ENCODE data around the gene SPTLC1. TPM values are rescaled to one million over a fixed set of nuclear protein-coding genes. Genes with fewer than 3 reads are reported as not detected.

SPTLC1 gene
- total and polyA plus RNA-seq, 2 of the 13 experiments (the other 11 are each of a cell fraction or from before 2014, with no cell fraction given): 56.2 to 72.5 TPM

DNA sequence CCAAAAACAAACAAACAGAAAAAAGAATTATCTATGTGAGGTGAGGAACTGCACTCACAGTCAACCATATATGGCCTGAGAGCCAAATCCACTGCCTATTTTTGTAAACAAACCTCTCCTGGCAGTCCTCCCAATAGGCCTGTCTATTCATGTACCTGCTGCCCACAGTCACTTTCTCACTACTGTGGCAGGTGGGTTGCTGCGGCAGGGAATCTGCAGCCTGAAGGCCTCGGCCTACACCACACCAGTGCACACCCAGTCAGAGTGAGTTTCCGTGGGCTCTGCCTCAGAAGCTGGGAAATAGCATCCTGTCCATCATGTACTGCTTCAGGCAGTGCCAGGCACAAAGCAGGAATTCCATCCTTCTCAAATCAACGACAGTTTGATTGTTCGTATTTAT lies 82.3 kb downstream of the SPTLC1 start:
- POLR2A ChIA-PET: no interaction called here
- Histone ChIP-seq H3K36me3 (replicated peaks in 1 of 2; ENCODE audit: control insufficient read depth in 1 of 2, insufficient read depth in 2 of 2, low read length in 2 of 2) (peaks cover 8 to 47% of the 10 kb centered on the region in 2 experiments; a peak in 4 of 5 replicates), H3K27me3 (ENCODE audit: control insufficient read depth in 1 of 2, insufficient read depth in 2 of 2, low read length in 2 of 2) (no peaks in the 10 kb centered on the region), H3K27ac (ENCODE audit: extremely low read length, insufficient read depth, low read length) (no peak overlapping the region), H3K4me1 (ENCODE audit: insufficient read depth, low read length) (no peaks in the 10 kb centered on the region), H3K4me3 (replicated peaks in 1 of 3; ENCODE audit: insufficient read depth in 1 of 3, low read depth in 2 of 3, low read length in 3 of 3) (no peak overlapping the region), H3K79me2 (ENCODE audit: insufficient read depth, low read length) (no peaks in the 10 kb centered on the region), H3K4me2 (ENCODE audit: low read depth, low read length) (no peak overlapping the region), H3K9ac (ENCODE audit: insufficient read depth, low read depth, low read length) (no peak overlapping the region), H3K9me3 (ENCODE audit: low read length) (no peaks in the 10 kb centered on the region), H4K20me1 (ENCODE audit: insufficient read depth, low read length) (no peaks in the 10 kb centered on the region), H2AFZ (ENCODE audit: low read length) (no peak overlapping the region)
- BruUV-seq (replicated peaks): no TSS peak
- 97% methylated on average over 4 of the region's 5 CpGs for WGBS (ENCODE audit: low lambda C conversion rate)
- CTCF ChIA-PET (ENCODE audit: low intra/inter-chr PET ratio, low total read pairs): no interaction called here
- FAIRE-seq: no peak
- TF ChIP-seq FOXA3 (CRISPR knock-in tag; IDR thresholded peaks at IDR 0.05) (no peak), SNRNP70 (IDR thresholded peaks at IDR 0.05; ENCODE audit: low read depth, low read length) (no peak), ZFP90 (CRISPR knock-in tag; IDR thresholded peaks at IDR 0.05; ENCODE audit: borderline replicate concordance) (no peak), NR2F6 (IDR thresholded peaks at IDR 0.05) (no peak), NR2F6 (CRISPR knock-in tag; IDR thresholded peaks at IDR 0.05) (no peak), SAP130 (CRISPR knock-in tag; IDR thresholded peaks at IDR 0.05; ENCODE audit: low read depth) (no peak), ZNF674 (CRISPR knock-in tag; IDR thresholded peaks at IDR 0.05; ENCODE audit: low read depth) (no peak), ZNF143 (CRISPR knock-in tag; IDR thresholded peaks at IDR 0.05) (no peak), GFI1 (CRISPR knock-in tag; IDR thresholded peaks at IDR 0.05; ENCODE audit: borderline replicate concordance) (no peak), CENPX (CRISPR knock-in tag; IDR thresholded peaks at IDR 0.05) (no peak), MBD4 (IDR thresholded peaks at IDR 0.05; ENCODE audit: borderline replicate concordance, low read length) (no peak)
- TF ChIP-seq, protein P1, sequence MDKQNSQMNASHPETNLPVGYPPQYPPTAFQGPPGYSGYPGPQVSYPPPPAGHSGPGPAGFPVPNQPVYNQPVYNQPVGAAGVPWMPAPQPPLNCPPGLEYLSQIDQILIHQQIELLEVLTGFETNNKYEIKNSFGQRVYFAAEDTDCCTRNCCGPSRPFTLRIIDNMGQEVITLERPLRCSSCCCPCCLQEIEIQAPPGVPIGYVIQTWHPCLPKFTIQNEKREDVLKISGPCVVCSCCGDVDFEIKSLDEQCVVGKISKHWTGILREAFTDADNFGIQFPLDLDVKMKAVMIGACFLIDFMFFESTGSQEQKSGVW (CRISPR knock-in tag; IDR thresholded peaks at IDR 0.05; ENCODE audit: borderline replicate concordance): no peak
- TF ChIP-seq, protein P2, sequence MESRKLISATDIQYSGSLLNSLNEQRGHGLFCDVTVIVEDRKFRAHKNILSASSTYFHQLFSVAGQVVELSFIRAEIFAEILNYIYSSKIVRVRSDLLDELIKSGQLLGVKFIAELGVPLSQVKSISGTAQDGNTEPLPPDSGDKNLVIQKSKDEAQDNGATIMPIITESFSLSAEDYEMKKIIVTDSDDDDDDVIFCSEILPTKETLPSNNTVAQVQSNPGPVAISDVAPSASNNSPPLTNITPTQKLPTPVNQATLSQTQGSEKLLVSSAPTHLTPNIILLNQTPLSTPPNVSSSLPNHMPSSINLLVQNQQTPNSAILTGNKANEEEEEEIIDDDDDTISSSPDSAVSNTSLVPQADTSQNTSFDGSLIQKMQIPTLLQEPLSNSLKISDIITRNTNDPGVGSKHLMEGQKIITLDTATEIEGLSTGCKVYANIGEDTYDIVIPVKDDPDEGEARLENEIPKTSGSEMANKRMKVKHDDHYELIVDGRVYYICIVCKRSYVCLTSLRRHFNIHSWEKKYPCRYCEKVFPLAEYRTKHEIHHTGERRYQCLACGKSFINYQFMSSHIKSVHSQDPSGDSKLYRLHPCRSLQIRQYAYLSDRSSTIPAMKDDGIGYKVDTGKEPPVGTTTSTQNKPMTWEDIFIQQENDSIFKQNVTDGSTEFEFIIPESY (CRISPR knock-in tag; IDR thresholded peaks at IDR 0.05): no peak
- TF ChIP-seq, protein P3, sequence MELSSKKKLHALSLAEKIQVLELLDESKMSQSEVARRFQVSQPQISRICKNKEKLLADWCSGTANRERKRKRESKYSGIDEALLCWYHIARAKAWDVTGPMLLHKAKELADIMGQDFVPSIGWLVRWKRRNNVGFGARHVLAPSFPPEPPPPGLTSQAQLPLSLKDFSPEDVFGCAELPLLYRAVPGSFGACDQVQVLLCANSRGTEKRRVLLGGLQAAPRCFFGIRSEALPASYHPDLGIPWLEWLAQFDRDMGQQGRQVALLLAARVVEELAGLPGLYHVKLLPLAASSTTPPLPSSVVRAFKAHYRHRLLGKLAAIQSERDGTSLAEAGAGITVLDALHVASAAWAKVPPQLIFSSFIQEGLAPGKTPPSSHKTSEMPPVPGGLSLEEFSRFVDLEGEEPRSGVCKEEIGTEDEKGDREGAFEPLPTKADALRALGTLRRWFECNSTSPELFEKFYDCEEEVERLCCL (CRISPR knock-in tag; IDR thresholded peaks at IDR 0.05; ENCODE audit: borderline replicate concordance): no peak
- TF ChIP-seq, protein P4, sequence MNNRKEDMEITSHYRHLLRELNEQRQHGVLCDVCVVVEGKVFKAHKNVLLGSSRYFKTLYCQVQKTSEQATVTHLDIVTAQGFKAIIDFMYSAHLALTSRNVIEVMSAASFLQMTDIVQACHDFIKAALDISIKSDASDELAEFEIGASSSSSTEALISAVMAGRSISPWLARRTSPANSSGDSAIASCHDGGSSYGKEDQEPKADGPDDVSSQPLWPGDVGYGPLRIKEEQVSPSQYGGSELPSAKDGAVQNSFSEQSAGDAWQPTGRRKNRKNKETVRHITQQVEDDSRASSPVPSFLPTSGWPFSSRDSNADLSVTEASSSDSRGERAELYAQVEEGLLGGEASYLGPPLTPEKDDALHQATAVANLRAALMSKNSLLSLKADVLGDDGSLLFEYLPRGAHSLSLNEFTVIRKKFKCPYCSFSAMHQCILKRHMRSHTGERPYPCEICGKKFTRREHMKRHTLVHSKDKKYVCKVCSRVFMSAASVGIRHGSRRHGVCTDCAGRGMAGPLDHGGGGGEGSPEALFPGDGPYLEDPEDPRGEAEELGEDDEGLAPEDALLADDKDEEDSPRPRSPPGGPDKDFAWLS (CRISPR knock-in tag; IDR thresholded peaks at IDR 0.05; ENCODE audit: borderline replicate concordance): no peak
- intact Hi-C loops (cut with micrococcal nuclease; ENCODE audit: unreplicated experiment) (no loop called here), in situ Hi-C loops (cut with HindIII; ENCODE audit: extremely low pct_ligation_motif_present, low pct_unique_long_range_greater_than_20kb) (no loop called here)
- ATAC-seq: no peak
- DNase-seq (ENCODE audit: low spot score): no peak
